ENCODE measurements around the gene DAAM1. TPM values are rescaled to one million over a fixed set of nuclear protein-coding genes. Genes with fewer than 3 reads are reported as not detected.

The DAAM1 gene
- total and polyA plus RNA-seq, 3 donors from 2014 or later = 23.9 to 57.3 (median 54.6) TPM

- Histone ChIP-seq H3K27me3 (no peaks in the 10 kb centered on the region), H3K4me3 (no peak overlapping the region), H3K9me3 (no peaks in the 10 kb centered on the region), H3K36me3 (ENCODE audit: low read depth, missing control alignments) (no peaks in the 10 kb centered on the region), H3K27ac (peak overlapping the region in 1 of 2 donors; percentile 51), H3K4me1 (peaks cover 10% of the 10 kb centered on the region)
- intact Hi-C loops (cut with DNase I; ENCODE audit: low total_unique reads) = no loop called here
- TF ChIP-seq POLR2A (IDR thresholded peaks at IDR 0.05) = no peak
- TF ChIP-seq CTCF (IDR thresholded peaks at IDR 0.05) = no peak
- 93 to 98% methylated on average over 3 of the region's 3 CpGs for WGBS, 2 donors
- no peak for DNase-seq
Observed at GRCh38 chr14:59347915-59348314, 159.4 kb downstream of the DAAM1 start.

GRCh38 chr14:59349258-59349701 lies 160.8 kb downstream of the DAAM1 start:
- TF ChIP-seq POLR2A (IDR thresholded peaks at IDR 0.05) (no peak), CTCF (IDR thresholded peaks at IDR 0.05) (no peak)

GRCh38 chr14:59352961-59353360 lies 164.5 kb downstream of the DAAM1 start:
- H3K36me3 ChIP-seq (ENCODE audit: low read depth, missing control alignments) = no peaks in the 10 kb centered on the region
- WGBS, 2 donors = 82 to 90% methylated on average over 3 of the region's 3 CpGs
- H3K4me3 ChIP-seq = no peak overlapping the region
- H3K27ac ChIP-seq = no peak overlapping the region
- H3K9me3 ChIP-seq = no peaks in the 10 kb centered on the region
- intact Hi-C loops (cut with DNase I; ENCODE audit: low total_unique reads) = no loop called here
- H3K4me1 ChIP-seq = peaks cover 15% of the 10 kb centered on the region
- DNase-seq = no peak
- H3K27me3 ChIP-seq = no peaks in the 10 kb centered on the region
- TF ChIP-seq POLR2A (IDR thresholded peaks at IDR 0.05) (no peak), CTCF (IDR thresholded peaks at IDR 0.05) (no peak)

More at GRCh38 chr14:59349258-59349701, 160.8 kb downstream of the DAAM1 start:
- intact Hi-C loops (cut with DNase I; ENCODE audit: low total_unique reads) = no loop called here
- no peaks in the 10 kb centered on the region for H3K36me3 ChIP-seq (ENCODE audit: low read depth, missing control alignments)
- no peaks in the 10 kb centered on the region for H3K9me3 ChIP-seq
- H3K27me3 ChIP-seq = no peaks in the 10 kb centered on the region
- peak overlapping the region; percentile 28 to 51 for H3K27ac ChIP-seq
- H3K4me1 ChIP-seq = peaks cover 9% of the 10 kb centered on the region
- no peak for DNase-seq
- H3K4me3 ChIP-seq = no peak overlapping the region
- WGBS, 2 donors = 53 to 54% methylated on average over 4 of the region's 4 CpGs

GRCh38 chr14:59354666-59355065 lies 166.2 kb downstream of the DAAM1 start:
- intact Hi-C loops (cut with DNase I; ENCODE audit: low total_unique reads) = no loop called here
- no peak for TF ChIP-seq POLR2A (IDR thresholded peaks at IDR 0.05)
- Histone ChIP-seq H3K4me3 (no peak overlapping the region), H3K27ac (no peak overlapping the region), H3K36me3 (ENCODE audit: low read depth, missing control alignments) (no peaks in the 10 kb centered on the region), H3K9me3 (no peaks in the 10 kb centered on the region), H3K4me1 (peaks cover 10% of the 10 kb centered on the region), H3K27me3 (no peaks in the 10 kb centered on the region)
- DNase-seq = no peak
- 79 to 84% methylated on average over 3 of the region's 3 CpGs for WGBS, 2 donors

- Histone ChIP-seq H3K4me3 (no peak overlapping the region), H3K4me1 (peaks cover 13% of the 10 kb centered on the region), H3K9me3 (no peaks in the 10 kb centered on the region), H3K27ac (no peak overlapping the region), H3K27me3 (no peaks in the 10 kb centered on the region), H3K36me3 (ENCODE audit: low read depth, missing control alignments) (no peaks in the 10 kb centered on the region)
- TF ChIP-seq POLR2A (IDR thresholded peaks at IDR 0.05) (no peak), CTCF (IDR thresholded peaks at IDR 0.05) (no peak)
- DNase-seq = no peak
- WGBS, 2 donors = 79 to 82% methylated on average over 3 of the region's 3 CpGs
- intact Hi-C loops (cut with DNase I; ENCODE audit: low total_unique reads) = no loop called here
Observed at GRCh38 chr14:59355091-59355490, 166.6 kb downstream of the DAAM1 start.
